GM21619 (cell line): ENCODE results near the gene BTBD10.

ENCODE experiments used
- ATAC-seq: cut with Tn5 transposase; IDR thresholded peaks from one replicate; pipeline ENCODE4 v1.9.1; 2021; ENCODE audit not compliant: unreplicated experiment

BTBD10 gene

GRCh38 chr11:13462901-13463778 lies at the start of gene BTBD10:
Gene BTBD10, minus strand, starts transcription at chr11:13463222. Its CDS starts 18,098 bp downstream, at chr11:13445124.
- ATAC-seq: peak; percentile 97

GRCh38 chr11:13503393-13503792 lies 40.4 kb upstream of the BTBD10 start:
- ATAC-seq: no peak

- no peak for ATAC-seq
Measured at GRCh38 chr11:13502492-13502891, 39.5 kb upstream of the BTBD10 start.

- ATAC-seq: no peak
Measured at GRCh38 chr11:13495929-13496328, 32.9 kb upstream of the BTBD10 start, which contains the start of gene PTH. Gene PTH, minus strand, starts transcription at chr11:13495997. Its CDS starts 3,142 bp downstream, at chr11:13492855.

- no peak for ATAC-seq
Measured at GRCh38 chr11:13494051-13494450, 31.0 kb upstream of the BTBD10 start.

- no peak for ATAC-seq
Measured at GRCh38 chr11:13487661-13488030, 24.6 kb upstream of the BTBD10 start.

GRCh38 chr11:13486926-13487660 lies 24.1 kb upstream of the BTBD10 start:
- peak; percentile 73 for ATAC-seq

GRCh38 chr11:13480198-13480597 lies 17.2 kb upstream of the BTBD10 start:
- ATAC-seq: no peak

- no peak for ATAC-seq
Measured at GRCh38 chr11:13479688-13480087, 16.7 kb upstream of the BTBD10 start.

GRCh38 chr11:13475091-13475490 lies 12.1 kb upstream of the BTBD10 start:
- ATAC-seq: no peak

GRCh38 chr11:13473013-13473722 lies 10.1 kb upstream of the BTBD10 start:
- ATAC-seq: no peak

GRCh38 chr11:13468750-13469149 lies 5.7 kb upstream of the BTBD10 start:
- ATAC-seq: no peak

GRCh38 chr11:13465909-13466371 lies 2.9 kb upstream of the BTBD10 start:
- ATAC-seq: no peak

- ATAC-seq: no peak
Measured at GRCh38 chr11:13463779-13464290, 813 bp upstream of the BTBD10 start.

GRCh38 chr11:13462311-13462900 lies 616 bp downstream of the BTBD10 start:
- ATAC-seq: peak; percentile 43

- ATAC-seq: no peak
Measured at GRCh38 chr11:13461291-13461690, 1.7 kb downstream of the BTBD10 start.

GRCh38 chr11:13450832-13451397 lies 12.1 kb downstream of the BTBD10 start:
- no peak for ATAC-seq

GRCh38 chr11:13449522-13449921 lies 13.5 kb downstream of the BTBD10 start:
- ATAC-seq: no peak

GRCh38 chr11:13448876-13449275 lies 14.1 kb downstream of the BTBD10 start:
- no peak for ATAC-seq

- no peak for ATAC-seq
Measured at GRCh38 chr11:13446444-13446843, 16.6 kb downstream of the BTBD10 start.
